H1 (cell line): Measurements from ENCODE around the gene ZMYM4. TPM values are rescaled to one million over a fixed set of nuclear protein-coding genes. Genes with fewer than 3 reads are reported as not detected.

Experiments
- CEBPB ChIP-seq: IDR thresholded peaks from 2 replicates; pipeline ENCODE4 v1.6.1; 2012; ENCODE audit warnings: low read depth, low read length
- TAF7 ChIP-seq: optimal IDR thresholded peaks from 2 replicates; pipeline ENCODE3; 2011; ENCODE audit warnings: low read depth, mild to moderate bottlenecking, inconsistent platforms, low read length, moderate library complexity, borderline replicate concordance
- polyA plus RNA-seq, 7 experiments: library from polyadenylated mRNA; depleted of rRNA in 3 of 7; stranded (reverse) in 5 of 7; unstranded in 2 of 7; fragments of >200 nt in 5 of 7; fragments of 200-250 nt in 2 of 7; gene quantifications; 1 replicate in 5 of 7; 2 replicates in 1 of 7; 4 replicates in 1 of 7; pipeline versions ENCODE4 v1.2.1 to v1.2.3, GENCODE V29; 2011 to 2013; ENCODE audit warnings: missing spikeins in 2 of 7, mixed read lengths in 2 of 7
- total RNA-seq: library from RNA; stranded (reverse); fragmentation: NEBNext Ultra II Directional; extraction: Animal tissue kit (Norgen Biotek cat#: 25700); gene quantifications from 2 replicates; pipeline ENCODE4 v1.2.1, GENCODE V29; 2021
- TF ChIP-seq, protein P1 (sequence below): IDR thresholded peaks from 2 replicates; pipeline ENCODE4 v1.6.1; 2012; ENCODE audit warnings: inconsistent platforms
- TF ChIP-seq, protein P2 (sequence below), 3 experiments: IDR thresholded peaks; 1 replicate in 2 of 3; 2 replicates in 1 of 3; pipeline versions ENCODE4 v1.5.1 to v1.6.1; 2011; ENCODE audit warnings: low read length in 3 of 3, mild to moderate bottlenecking in 3 of 3, inconsistent platforms in 2 of 3, low read depth in 1 of 3, moderate library complexity in 1 of 3; ENCODE audit not compliant: insufficient read depth in 1 of 3; ENCODE audit errors: control extremely low read depth in 1 of 3

The ZMYM4 gene
- total and polyA plus RNA-seq, 2 of the 8 experiments (the other 6 are each of a cell fraction or from before 2014, with no cell fraction given) = 16.7 to 81.3 TPM

DNA sequence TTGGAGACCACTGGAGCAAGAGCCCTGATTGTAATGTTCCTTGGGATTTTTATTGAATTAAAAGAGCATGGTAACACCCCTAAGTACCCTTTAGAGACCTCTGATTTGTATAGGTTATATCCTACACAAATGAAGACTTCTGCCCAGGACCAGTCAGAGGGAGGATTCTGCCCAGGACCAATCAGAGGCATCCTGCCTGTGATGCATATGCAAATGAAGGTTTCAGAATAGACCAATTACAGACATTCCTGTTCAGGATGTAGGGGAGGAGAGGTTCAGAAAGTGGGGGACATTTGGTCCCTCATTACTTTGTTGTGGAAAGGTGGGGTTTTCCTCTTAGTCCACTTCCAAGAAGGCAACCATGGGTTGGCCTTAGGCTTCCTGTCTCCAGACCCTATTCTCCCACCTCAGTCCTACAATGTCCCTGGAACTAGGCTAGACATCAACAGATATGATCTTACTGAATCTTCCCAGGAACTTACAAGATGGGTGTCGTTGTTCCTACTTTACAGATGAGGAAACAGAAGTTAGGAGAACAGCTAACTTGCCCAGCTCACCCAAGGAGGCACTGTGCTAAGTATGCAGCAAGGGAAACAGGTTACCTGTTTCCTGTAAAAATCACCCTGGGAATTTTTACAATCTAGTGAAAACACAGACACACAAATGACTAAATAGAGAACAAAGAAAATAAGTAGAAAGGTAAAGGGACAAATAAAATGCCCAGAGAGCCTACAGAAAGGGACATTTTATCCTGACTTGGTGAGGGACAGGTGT is 38.7 kb upstream of the ZMYM4 start (continued):
- TF ChIP-seq, protein P1, sequence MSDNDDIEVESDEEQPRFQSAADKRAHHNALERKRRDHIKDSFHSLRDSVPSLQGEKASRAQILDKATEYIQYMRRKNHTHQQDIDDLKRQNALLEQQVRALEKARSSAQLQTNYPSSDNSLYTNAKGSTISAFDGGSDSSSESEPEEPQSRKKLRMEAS = no peak
- no peak for TF ChIP-seq CEBPB
- no peak for TF ChIP-seq TAF7
- TF ChIP-seq, protein P2, sequence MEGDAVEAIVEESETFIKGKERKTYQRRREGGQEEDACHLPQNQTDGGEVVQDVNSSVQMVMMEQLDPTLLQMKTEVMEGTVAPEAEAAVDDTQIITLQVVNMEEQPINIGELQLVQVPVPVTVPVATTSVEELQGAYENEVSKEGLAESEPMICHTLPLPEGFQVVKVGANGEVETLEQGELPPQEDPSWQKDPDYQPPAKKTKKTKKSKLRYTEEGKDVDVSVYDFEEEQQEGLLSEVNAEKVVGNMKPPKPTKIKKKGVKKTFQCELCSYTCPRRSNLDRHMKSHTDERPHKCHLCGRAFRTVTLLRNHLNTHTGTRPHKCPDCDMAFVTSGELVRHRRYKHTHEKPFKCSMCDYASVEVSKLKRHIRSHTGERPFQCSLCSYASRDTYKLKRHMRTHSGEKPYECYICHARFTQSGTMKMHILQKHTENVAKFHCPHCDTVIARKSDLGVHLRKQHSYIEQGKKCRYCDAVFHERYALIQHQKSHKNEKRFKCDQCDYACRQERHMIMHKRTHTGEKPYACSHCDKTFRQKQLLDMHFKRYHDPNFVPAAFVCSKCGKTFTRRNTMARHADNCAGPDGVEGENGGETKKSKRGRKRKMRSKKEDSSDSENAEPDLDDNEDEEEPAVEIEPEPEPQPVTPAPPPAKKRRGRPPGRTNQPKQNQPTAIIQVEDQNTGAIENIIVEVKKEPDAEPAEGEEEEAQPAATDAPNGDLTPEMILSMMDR (IDR thresholded peaks at IDR 0.05; ENCODE audit: control extremely low read depth in 1 of 3, insufficient read depth in 1 of 3, low read depth in 1 of 3, low read length in 3 of 3) = no peak
